ENCODE data around the gene LUC7L.
"Not testable (repeated sequence)": the region's sequence is repeated elsewhere in the genome, so short reads cannot be mapped to it uniquely, and the experiment has no call there.

Gene LUC7L

GRCh38 chr16:228151-228851, 948 bp downstream of the LUC7L start:
- DNase-seq, result no peak

GRCh38 chr16:220021-220420, 9.2 kb downstream of the LUC7L start:
- no peak for DNase-seq

- no peak for DNase-seq
These were observed 16.2 kb downstream of the LUC7L start for GRCh38 chr16:212999-213398.

DNA sequence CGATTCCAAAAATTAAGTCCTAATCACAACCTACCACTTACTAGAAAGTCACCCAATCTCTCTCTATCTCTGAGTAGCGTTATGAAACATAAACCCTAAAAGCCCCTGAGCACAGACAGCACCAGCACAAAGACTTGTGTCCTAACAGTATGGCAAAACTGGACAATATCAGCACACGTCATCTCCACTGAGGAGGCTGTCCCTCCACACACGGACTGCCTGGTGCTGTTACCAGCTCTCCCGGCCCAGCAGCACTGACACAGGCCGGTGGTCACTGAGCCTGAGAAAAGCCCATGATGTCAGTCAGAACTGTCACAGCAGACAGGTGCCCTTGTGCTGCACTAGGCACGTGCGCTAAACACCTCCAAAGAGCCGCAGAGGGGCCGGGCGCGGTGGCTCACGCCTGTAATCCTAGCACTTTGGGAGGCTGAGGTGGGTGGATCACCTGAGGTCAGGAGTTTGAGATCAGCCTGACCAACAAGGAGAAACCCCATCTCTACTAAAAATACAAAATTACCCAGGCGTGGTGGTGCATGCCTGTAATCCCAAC, 17.5 kb downstream of the LUC7L start:
- DNase-seq, result not testable (repeated sequence)

GRCh38 chr16:209359-209758, 19.9 kb downstream of the LUC7L start:
- DNase-seq, result not testable (repeated sequence)

DNA sequence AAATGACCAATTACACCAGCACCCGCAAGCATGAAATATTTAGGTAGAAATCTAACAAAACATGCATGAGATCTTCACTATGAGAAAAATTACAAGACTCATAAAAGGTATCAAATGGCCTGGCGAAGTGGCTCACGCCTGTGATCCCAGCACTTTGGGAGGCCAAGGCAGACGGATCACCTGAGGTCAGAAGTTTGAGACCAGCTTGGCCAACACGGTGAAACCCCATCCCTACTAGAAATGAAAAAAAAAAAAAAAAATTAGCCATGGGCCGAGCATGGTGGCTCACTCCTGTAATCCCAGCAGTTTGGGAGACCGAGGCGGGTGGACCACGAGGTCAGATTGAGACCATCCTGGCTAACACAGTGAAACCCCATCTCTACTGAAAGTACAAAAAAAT, 25.2 kb downstream of the LUC7L start:
- DNase-seq, result not testable (repeated sequence)

GRCh38 chr16:203246-203645, 26.0 kb downstream of the LUC7L start:
- no peak for DNase-seq

- no peak for DNase-seq
These were observed 28.9 kb downstream of the LUC7L start for GRCh38 chr16:200388-200787.

- DNase-seq, result no peak
These were observed 34.7 kb downstream of the LUC7L start for GRCh38 chr16:194516-194915.

- DNase-seq, result no peak
These were observed 35.8 kb downstream of the LUC7L start for GRCh38 chr16:193441-193840.

DNA sequence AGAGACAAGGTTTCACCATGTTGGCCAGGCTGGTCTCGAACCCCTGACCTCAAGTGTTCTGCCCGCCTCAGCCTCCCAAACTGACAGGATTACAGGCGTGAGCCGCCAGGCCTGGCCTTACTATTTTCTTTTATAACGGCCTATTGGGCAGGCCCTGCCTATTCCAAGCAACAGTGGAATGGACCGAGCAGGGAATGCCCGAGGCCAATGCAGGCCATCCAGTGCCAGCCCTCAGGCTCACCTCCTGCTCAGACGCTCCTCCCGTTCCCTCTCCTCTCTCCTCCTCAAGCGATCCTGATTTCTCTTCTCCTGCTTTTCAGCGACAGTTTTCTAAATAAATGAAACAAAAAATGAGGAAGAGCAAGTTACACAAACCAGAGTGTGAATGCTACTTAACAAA, 36.6 kb downstream of the LUC7L start:
- no peak for DNase-seq

DNA sequence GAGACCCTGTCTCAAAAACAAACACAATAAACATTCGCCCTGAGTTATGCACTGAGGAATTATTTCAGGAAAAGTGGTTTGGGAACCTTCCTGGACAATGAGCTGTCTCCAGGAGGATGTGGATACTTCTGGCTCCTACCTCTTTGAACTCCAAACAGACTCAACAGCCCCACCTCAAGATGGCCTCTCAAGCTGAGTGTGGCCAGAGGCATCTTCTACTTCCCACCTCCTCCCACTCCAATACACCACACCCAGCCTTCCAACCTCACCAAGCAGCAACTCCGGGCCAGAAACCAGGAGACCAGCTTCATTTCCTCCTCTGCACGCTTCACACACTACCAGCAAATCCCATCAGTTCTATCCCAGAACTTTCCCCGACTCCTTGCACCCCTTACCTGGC, 37.4 kb downstream of the LUC7L start:
- no peak for DNase-seq

DNA sequence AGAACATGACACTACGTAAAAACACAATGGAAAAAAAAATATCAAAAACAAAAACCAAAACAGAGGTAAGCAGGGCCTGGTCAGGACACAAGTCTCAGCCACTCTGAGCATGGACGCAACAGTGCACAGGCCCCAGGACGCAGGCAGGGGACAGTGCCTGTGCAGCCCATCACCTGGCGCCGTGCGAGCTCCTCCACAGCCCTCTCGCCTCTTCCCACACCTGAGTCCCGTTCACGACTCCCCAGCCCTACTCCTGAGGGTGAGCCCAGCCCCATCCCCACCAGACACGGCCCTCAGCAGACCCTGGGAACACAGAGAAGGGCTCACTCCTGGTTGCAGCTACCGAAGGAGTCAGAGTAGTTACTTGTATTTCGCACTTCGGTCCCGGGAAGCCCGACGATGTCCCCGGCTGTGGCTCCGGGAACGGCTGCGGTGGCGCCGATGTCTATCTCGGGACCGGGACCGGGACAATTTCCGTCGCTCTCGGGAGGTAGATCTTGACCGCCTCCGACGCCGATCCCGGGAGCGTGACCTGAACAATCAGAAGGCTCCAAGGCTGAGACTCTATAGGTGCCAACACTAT, 39.6 kb downstream of the LUC7L start:
- DNase-seq, result no peak

GRCh38 chr16:188674-189073, 40.6 kb downstream of the LUC7L start:
- no peak for DNase-seq

GRCh38 chr16:187330-187729, 41.9 kb downstream of the LUC7L start:
- DNase-seq, result no peak

GRCh38 chr16:185691-186090, 43.6 kb downstream of the LUC7L start:
- DNase-seq, result no peak

GRCh38 chr16:185213-185612, 44.0 kb downstream of the LUC7L start:
- DNase-seq, result no peak

DNA sequence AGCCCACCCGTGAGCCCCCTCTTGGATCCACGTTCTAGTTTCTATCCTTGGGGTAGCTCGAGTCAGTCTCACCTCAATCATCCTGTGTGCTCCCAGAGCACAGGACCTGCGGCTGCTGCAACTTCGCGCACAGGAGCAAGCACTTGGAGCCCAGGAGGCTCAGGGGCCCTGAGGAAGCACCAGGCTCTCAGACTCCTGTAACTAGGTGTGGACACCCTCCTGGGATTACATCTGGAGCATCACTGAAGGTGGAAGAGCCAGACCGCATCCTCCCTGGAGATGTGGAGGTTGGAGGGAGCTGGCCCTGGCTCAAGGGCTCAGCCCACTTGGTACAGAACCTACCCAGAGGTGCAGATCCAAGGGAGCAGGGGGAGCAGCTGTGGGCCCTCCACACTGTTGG, 46.2 kb downstream of the LUC7L start:
- no peak for DNase-seq

DNA sequence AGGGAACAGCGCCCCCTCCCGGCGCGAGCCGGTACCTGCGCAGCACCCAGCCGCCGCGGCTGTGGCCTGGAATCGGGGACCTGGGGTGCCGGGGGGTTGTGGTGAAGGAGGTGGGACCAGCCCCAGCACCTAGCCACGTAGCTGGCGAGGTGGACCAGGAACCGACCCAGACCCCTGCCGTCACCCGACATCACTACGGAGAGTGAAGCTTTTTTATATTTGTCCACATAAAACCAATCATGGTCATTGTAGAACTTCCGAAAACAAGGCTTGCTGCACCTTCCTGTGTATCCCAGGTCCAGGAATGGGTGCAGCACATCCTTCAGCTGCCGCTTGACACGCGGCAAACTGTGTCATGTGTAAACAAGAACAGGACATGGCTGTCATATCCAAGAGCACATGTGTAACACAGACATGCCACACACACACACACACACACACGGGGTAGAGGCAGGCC, 47.7 kb downstream of the LUC7L start:
- DNase-seq, result peak; percentile 99

- no peak for DNase-seq
These were observed 48.3 kb downstream of the LUC7L start for GRCh38 chr16:180681-181564.

GRCh38 chr16:180101-180675, 49.1 kb downstream of the LUC7L start, which contains the start of gene HBQ1:
Gene HBQ1, plus strand, starts transcription at chr16:180459. Its CDS starts 28 bp downstream, at chr16:180487.
- DNase-seq, result peak; percentile 86

GRCh38 chr16:179211-180092, 49.8 kb downstream of the LUC7L start:
- no peak for DNase-seq

All from activated CD8-positive, alpha-beta memory T cell treated with anti-CD3 and anti-CD28 coated beads, Interleukin-2, amount 50 U/mL, for 48 hours (primary cell).